C1 segment of cervical spinal cord (tissue), 14 donors: ENCODE results near the gene MCTP2.

Source experiments
- DNase-seq, 14 donors: peaks; one replicate each; lab custom pipeline; 2025; lab: John Stamatoyannopoulos, UW

MCTP2 gene, protein sequence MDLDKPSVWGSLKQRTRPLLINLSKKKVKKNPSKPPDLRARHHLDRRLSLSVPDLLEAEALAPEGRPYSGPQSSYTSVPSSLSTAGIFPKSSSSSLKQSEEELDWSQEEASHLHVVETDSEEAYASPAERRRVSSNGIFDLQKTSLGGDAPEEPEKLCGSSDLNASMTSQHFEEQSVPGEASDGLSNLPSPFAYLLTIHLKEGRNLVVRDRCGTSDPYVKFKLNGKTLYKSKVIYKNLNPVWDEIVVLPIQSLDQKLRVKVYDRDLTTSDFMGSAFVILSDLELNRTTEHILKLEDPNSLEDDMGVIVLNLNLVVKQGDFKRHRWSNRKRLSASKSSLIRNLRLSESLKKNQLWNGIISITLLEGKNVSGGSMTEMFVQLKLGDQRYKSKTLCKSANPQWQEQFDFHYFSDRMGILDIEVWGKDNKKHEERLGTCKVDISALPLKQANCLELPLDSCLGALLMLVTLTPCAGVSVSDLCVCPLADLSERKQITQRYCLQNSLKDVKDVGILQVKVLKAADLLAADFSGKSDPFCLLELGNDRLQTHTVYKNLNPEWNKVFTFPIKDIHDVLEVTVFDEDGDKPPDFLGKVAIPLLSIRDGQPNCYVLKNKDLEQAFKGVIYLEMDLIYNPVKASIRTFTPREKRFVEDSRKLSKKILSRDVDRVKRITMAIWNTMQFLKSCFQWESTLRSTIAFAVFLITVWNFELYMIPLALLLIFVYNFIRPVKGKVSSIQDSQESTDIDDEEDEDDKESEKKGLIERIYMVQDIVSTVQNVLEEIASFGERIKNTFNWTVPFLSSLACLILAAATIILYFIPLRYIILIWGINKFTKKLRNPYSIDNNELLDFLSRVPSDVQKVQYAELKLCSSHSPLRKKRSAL

GRCh38 chr15:94230883-94231722 is at the start of gene MCTP2:
Gene MCTP2 (plus strand): TSS chr15:94231561. CDS start chr15:94298266, 66,705 bp downstream.
- no peak for DNase-seq

GRCh38 chr15:94182883-94183282 is 48.5 kb upstream of the MCTP2 start:
- no peak for DNase-seq

DNA sequence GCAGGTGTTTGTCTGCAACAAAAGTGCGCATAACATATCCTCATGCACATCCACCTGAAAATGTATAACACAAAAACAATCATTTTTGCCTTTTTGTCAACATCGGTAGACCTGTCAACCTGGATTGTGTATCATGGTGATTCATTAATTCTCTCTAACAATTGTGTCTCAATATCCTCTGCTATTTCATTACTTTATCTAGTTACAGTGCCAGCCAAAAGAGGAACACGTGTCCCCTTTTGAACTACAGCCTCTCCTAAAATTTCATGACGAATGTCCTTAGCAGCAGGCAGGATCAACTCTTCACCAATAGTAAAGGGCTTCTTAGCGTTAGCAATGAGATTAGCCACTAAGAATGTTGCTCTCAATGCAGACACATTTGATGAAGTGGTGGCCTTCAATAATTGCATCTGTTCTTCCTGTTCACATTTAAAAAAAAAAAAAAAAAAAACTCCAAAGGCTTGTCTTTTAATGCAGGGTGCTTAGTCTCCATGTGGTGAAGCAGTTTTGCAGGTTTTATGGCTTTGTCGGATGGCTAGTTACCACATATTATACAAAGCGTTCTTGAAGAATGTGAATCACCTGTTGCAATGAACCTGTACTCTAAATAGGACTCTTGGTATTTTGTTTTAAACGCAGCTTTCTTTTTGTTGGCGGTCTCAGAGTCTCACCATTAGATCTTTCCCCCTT is 45.7 kb upstream of the MCTP2 start:
- no peak for DNase-seq

GRCh38 chr15:94186770-94187331 is 44.5 kb upstream of the MCTP2 start:
- no peak for DNase-seq

DNA sequence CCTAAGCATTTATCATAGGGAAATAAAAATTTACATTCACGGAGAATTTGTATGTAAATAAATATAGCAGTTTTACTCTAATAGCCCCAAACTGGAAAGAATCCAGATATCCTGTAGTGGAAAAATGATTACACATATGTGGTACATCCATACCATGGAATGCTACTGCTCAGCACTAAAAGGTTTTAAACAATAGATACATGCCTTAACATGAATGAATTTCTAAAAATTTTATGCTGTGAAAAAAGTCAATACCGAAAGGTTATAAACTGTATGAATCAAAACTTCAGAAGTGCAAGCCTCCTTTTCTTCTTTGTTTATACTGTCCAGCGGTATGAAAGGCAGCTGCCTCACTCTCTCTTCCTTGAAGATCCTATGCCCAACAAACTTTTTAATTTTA is 37.5 kb upstream of the MCTP2 start:
- DNase-seq: no peak

DNA sequence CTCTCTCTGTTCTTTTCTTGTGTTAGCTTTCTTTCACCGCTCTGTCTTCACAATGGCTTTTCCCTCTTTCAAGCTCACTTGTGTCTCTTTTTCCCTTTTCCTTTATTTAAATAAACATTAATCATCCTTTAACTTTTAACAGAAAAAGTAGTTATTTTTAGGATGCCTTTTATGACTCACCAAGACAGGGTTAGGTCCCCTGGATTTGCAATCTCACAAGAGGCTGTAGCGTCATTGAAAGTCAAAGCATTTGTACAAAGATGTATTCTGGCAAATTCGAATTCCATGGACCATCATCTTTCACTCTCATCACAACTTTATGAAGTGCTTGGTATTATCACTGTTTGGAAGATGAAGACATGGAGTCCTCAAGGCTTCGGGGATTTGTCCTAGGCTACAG is 34.8 kb upstream of the MCTP2 start:
- no peak for DNase-seq

GRCh38 chr15:94198633-94199032 is 32.7 kb upstream of the MCTP2 start:
- DNase-seq: no peak

GRCh38 chr15:94199725-94200124 is 31.6 kb upstream of the MCTP2 start:
- DNase-seq: no peak

GRCh38 chr15:94203306-94203705 is 28.1 kb upstream of the MCTP2 start:
- DNase-seq: no peak

DNA sequence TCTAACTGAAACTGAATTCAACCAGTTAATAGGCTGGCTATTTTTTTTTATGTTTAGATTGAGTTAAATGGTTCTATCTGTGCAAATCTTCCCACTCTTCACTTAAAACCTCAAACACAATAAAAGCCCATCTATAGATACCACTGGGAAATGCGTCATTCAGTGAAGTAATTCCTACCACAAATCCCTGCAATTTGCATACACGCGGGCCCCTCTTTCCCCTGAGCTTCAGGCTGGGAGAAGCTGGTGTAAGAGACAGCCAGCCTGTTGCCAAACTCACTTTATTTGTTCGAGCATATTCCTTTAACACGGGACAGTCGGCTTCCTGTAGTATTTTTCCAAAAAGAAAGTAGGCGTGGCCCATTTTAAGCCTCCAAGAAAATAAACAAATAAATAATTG is 26.0 kb upstream of the MCTP2 start:
- DNase-seq: no peak

GRCh38 chr15:94206463-94207167 is 24.7 kb upstream of the MCTP2 start:
- DNase-seq: no peak

GRCh38 chr15:94212291-94212690 is 19.1 kb upstream of the MCTP2 start:
- DNase-seq: no peak

GRCh38 chr15:94225616-94226015 is 5.7 kb upstream of the MCTP2 start:
- no peak for DNase-seq

- no peak for DNase-seq
Observed at GRCh38 chr15:94228611-94229010, 2.8 kb upstream of the MCTP2 start.

DNA sequence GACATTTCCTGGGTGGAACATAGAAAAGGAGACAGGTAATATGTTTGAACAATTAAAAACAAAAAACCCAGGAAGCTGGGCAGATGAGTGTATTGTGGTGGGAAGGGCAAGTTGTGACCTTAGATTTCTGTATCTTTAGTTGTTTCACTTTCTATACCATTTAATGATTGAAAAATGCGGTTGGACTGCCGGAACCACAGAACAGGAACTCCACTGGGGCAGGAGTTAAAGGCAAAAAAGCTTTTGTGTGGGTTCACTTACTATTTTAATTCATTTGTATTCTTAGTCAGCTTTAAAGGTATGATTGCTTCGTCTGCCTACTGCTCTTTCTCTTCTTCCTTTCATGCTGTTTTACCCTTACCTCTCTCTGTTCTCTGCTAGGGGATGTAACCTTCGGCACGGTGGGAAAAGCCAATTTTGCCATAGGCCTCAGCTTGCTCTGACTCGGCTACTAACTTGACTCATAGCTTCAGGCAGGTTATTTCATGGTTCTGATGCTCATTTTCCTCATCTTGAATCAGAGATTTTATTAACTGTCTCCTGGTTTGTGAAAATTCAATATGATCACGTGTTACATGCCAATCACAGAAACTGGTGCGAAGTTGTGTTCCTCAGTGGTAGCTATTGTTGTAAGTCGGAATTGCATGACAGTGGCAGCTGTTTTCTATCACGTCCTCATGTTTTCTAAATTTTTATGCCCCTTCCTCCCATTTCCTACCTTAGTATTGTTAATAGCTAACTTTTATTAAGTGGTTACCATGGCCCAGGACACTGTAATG is 1.6 kb upstream of the MCTP2 start:
- DNase-seq: no peak

DNA sequence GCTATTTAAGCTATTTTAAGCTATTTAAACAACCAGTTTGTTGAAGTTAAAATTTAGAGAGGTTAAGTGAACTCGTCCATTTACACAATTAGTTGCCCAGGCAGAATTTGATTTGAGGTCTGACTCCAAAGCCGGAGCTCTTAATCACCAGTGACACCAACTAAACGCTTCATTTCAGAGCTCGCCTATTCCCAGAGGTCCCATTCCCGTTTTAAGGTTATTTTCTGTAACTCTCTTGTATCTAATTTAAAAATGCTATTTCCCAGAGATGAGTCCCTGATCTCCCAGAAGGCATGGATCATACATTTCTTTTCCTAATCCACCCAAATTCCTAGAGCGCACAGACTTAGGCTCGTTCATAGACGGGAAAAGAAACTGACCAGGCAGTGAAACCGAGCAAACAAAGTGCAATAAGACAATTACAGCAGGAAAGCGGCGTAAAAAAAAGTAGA is 904 bp upstream of the MCTP2 start:
- no peak for DNase-seq

- DNase-seq: no peak
Observed at GRCh38 chr15:94231723-94232468, 535 bp downstream of the MCTP2 start.

DNA sequence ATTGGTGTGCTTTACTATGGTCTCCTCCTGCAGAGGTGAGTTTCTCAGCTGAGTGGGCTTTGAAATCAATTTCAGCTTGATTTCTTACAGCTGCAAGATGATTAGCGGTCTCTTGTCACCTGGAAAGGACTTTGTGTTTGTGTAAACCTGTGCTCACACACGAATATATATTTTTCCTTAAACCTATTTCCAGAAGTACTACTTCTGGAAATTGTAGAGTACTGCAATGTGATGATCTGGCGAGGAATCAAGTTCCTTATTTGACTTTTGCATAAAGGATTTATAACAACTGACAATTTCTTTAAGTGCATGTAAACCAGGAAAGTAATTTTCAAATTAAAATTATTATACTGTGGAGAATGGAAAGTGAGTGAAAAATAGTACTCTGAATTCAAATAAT is 2.1 kb downstream of the MCTP2 start:
- DNase-seq: no peak

GRCh38 chr15:94234300-94234699 is 2.9 kb downstream of the MCTP2 start:
- no peak for DNase-seq
